Natural killer cell (primary cell): ENCODE results near the gene MED13L. TPM values are rescaled to one million over a fixed set of nuclear protein-coding genes. Genes with fewer than 3 reads are reported as not detected.

Experiments used
- ATAC-seq, 3 donors: fragments of 150-1000 bp in 2 of 3; fragments of 200-7000 bp in 1 of 3; cut with Tn5 transposase; 1 replicate in 1 of 3; 2 replicates in 2 of 3; pipeline ENCODE4 v1.10.0; 2021; ENCODE audit warnings: mild to moderate bottlenecking in 2 of 3, moderate library complexity in 2 of 3
- DNase-seq, 2 donors: peaks; one replicate each; pipeline versions ENCODE4 v3.0.0 to v3.0.0-alpha.2; 2013 to 2021; ENCODE audit warnings: mixed read lengths in 1 of 2
- H3K27ac ChIP-seq: one replicate; pipeline ENCODE4 v1.5.1; 2013; ENCODE audit warnings: mild to moderate bottlenecking, low read length
- H3K27me3 ChIP-seq: one replicate; pipeline ENCODE4 v1.6.1; 2013; ENCODE audit warnings: low read length; ENCODE audit not compliant: control insufficient read depth, insufficient read depth
- H3K36me3 ChIP-seq: one replicate; pipeline ENCODE4 v1.6.1; 2013; ENCODE audit warnings: low read length; ENCODE audit not compliant: control insufficient read depth, insufficient read depth
- H3K4me1 ChIP-seq: one replicate; pipeline ENCODE4 v1.6.1; 2013; ENCODE audit warnings: low read length; ENCODE audit not compliant: control insufficient read depth, insufficient read depth
- H3K4me3 ChIP-seq: one replicate; pipeline ENCODE4 v1.5.1; 2013; ENCODE audit warnings: low read length
- H3K9me3 ChIP-seq: one replicate; pipeline ENCODE4 v1.6.1; 2013; ENCODE audit warnings: low read length; ENCODE audit not compliant: control insufficient read depth, insufficient read depth
- H3K27ac Mint-ChIP-seq, 2 donors: one replicate each; pipeline ENCODE4 v1.8.0; 2022; ENCODE audit warnings: mild to moderate bottlenecking in 2 of 2, mixed read lengths in 2 of 2, moderate library complexity in 1 of 2
- H3K27me3 Mint-ChIP-seq, 2 donors: one replicate each; pipeline ENCODE4 v1.8.0; 2022; ENCODE audit warnings: low read depth in 2 of 2, mixed read lengths in 2 of 2
- H3K36me3 Mint-ChIP-seq: one replicate; pipeline ENCODE4 v1.8.0; 2022; ENCODE audit warnings: mixed read lengths
- H3K4me1 Mint-ChIP-seq, 2 donors: one replicate each; pipeline ENCODE4 v1.8.0; 2022; ENCODE audit warnings: mixed read lengths in 2 of 2
- H3K4me3 Mint-ChIP-seq: one replicate; pipeline ENCODE4 v1.8.0; 2022; ENCODE audit warnings: mild to moderate bottlenecking, moderate library complexity, mixed read lengths
- H3K9me3 Mint-ChIP-seq, 2 donors: one replicate each; pipeline ENCODE4 v1.8.0; 2022; ENCODE audit warnings: mixed read lengths in 2 of 2
- CTCF ChIP-seq: fragments of 200-600 bp; IDR thresholded peaks from one replicate; pipeline ENCODE4 v1.8.0; 2022; ENCODE audit warnings: antibody characterized with exemption
- WGBS: methylation state at CpG from one replicate; pipeline ENCODE4 v1.1.7; 2013; ENCODE audit warnings: missing lambda C conversion rate; ENCODE audit not compliant: insufficient coverage; 5-methylcytosine and 5-hydroxymethylcytosine counted together
- intact Hi-C: fragments of 100-400 bp; cut with micrococcal nuclease; formaldehyde crosslinking; loops from one replicate; pipeline ENCODE4 v1.14.2; 2022
- total RNA-seq, 4 donors: library from RNA; stranded (reverse); fragments of 120-200 nt in 1 of 4; gene quantifications; one replicate each; pipeline versions ENCODE4 v1.2.3 to v1.2.4, GENCODE V29; 2013 to 2022

The MED13L gene
- total RNA-seq, 3 donors from 2014 or later (not counting 1 experiment from before 2014, with no cell fraction given): 237 to 316 (median 240) TPM

- H3K27ac ChIP-seq: no peak overlapping the region
- H3K27me3 ChIP-seq: no peaks in the 10 kb centered on the region
- no peaks in the 10 kb centered on the region for H3K36me3 ChIP-seq
- WGBS: 87% methylated on average over 4 of the region's 4 CpGs
- Mint-ChIP-seq H3K4me1 (no peaks in the 10 kb centered on the region), H3K4me3 (no peak overlapping the region), H3K36me3 (no peaks in the 10 kb centered on the region), H3K9me3 (no peaks in the 10 kb centered on the region), H3K27me3 (peaks cover 6 to 10% of the 10 kb centered on the region in 2 donors), H3K27ac (no peak overlapping the region)
- intact Hi-C loops: no loop called here
- H3K4me3 ChIP-seq: no peak overlapping the region
- no peaks in the 10 kb centered on the region for H3K9me3 ChIP-seq
- ATAC-seq (no peak), DNase-seq (no peak)
- no peaks in the 10 kb centered on the region for H3K4me1 ChIP-seq
- no peak for TF ChIP-seq CTCF
Measured at GRCh38 chr12:116301621-116302020, 24.1 kb upstream of the MED13L start.

- 95% methylated on average over 9 of the region's 9 CpGs for WGBS
- no peaks in the 10 kb centered on the region for H3K9me3 ChIP-seq
- no peak overlapping the region for H3K4me3 ChIP-seq
- no peak overlapping the region for H3K27ac ChIP-seq
- H3K4me1 ChIP-seq: no peaks in the 10 kb centered on the region
- DNase-seq: no peak
- no peaks in the 10 kb centered on the region for H3K4me1 Mint-ChIP-seq
- peaks cover 0 to 4% of the 10 kb centered on the region in 2 donors for H3K9me3 Mint-ChIP-seq
- no peaks in the 10 kb centered on the region for H3K36me3 Mint-ChIP-seq
- H3K27ac Mint-ChIP-seq: no peak overlapping the region
- TF ChIP-seq CTCF: no peak
- intact Hi-C loops: no loop called here
- H3K27me3 Mint-ChIP-seq: peaks cover 14 to 16% of the 10 kb centered on the region in 2 donors
- no peak for ATAC-seq
- H3K36me3 ChIP-seq: no peaks in the 10 kb centered on the region
- H3K27me3 ChIP-seq: no peaks in the 10 kb centered on the region
- no peak overlapping the region for H3K4me3 Mint-ChIP-seq
Measured at GRCh38 chr12:116299665-116300328, 22.3 kb upstream of the MED13L start.

GRCh38 chr12:116299064-116299463 lies 21.6 kb upstream of the MED13L start:
- ATAC-seq: no peak
- Mint-ChIP-seq H3K27me3 (peaks cover 14 to 20% of the 10 kb centered on the region in 2 donors), H3K36me3 (no peaks in the 10 kb centered on the region), H3K9me3 (peaks cover 0 to 4% of the 10 kb centered on the region in 2 donors), H3K4me1 (no peaks in the 10 kb centered on the region), H3K27ac (no peak overlapping the region), H3K4me3 (no peak overlapping the region)
- Histone ChIP-seq H3K9me3 (no peaks in the 10 kb centered on the region), H3K36me3 (no peaks in the 10 kb centered on the region), H3K27me3 (no peaks in the 10 kb centered on the region), H3K4me1 (no peaks in the 10 kb centered on the region), H3K4me3 (no peak overlapping the region), H3K27ac (no peak overlapping the region)
- intact Hi-C loops: no loop called here
- no peak for DNase-seq
- no peak for TF ChIP-seq CTCF
- 86% methylated on average over 2 of the region's 2 CpGs for WGBS

- H3K9me3 ChIP-seq: no peaks in the 10 kb centered on the region
- no peaks in the 10 kb centered on the region for H3K36me3 Mint-ChIP-seq
- DNase-seq: no peak
- no peaks in the 10 kb centered on the region for H3K4me1 Mint-ChIP-seq
- intact Hi-C loops: no loop called here
- H3K27me3 ChIP-seq: no peaks in the 10 kb centered on the region
- peaks cover 14 to 20% of the 10 kb centered on the region in 2 donors for H3K27me3 Mint-ChIP-seq
- TF ChIP-seq CTCF: no peak
- H3K36me3 ChIP-seq: no peaks in the 10 kb centered on the region
- no peak overlapping the region for H3K4me3 Mint-ChIP-seq
- no peak overlapping the region for H3K4me3 ChIP-seq
- 92% methylated on average over 2 of the region's 2 CpGs for WGBS
- peaks cover 0 to 4% of the 10 kb centered on the region in 2 donors for H3K9me3 Mint-ChIP-seq
- H3K4me1 ChIP-seq: no peaks in the 10 kb centered on the region
- no peak overlapping the region for H3K27ac Mint-ChIP-seq
- ATAC-seq: no peak
- H3K27ac ChIP-seq: no peak overlapping the region
Measured at GRCh38 chr12:116298578-116298977, 21.1 kb upstream of the MED13L start.
